ENCODE measurements around the gene SYF2. TPM values are rescaled to one million over a fixed set of nuclear protein-coding genes. Genes with fewer than 3 reads are reported as not detected.

Gene SYF2
- total RNA-seq, 1 donor from 2014 or later: 38.4 TPM

DNA sequence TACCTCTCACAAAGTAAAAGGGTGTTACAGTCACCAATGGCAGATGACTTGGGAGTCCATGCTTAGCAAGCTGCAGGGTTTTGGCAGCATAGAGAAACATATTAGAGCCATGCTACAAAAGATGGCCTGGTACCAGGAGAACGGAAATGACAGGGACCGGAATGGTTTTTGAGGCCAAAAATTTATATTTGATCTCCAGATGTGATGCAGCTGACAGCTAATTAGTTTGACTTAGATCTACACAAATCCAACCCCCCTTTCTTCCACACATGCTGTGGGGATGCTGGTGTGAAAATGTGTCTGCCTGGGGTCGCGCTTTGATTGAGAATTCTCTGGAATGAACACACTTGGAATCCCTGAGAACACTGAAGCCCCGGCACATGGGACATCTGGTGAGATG lies 26.5 kb downstream of the SYF2 start:
- H3K4me3 Mint-ChIP-seq (ENCODE audit: unreplicated experiment): no peak overlapping the region
- peaks cover 5% of the 10 kb centered on the region for H3K4me1 Mint-ChIP-seq (ENCODE audit: unreplicated experiment)
- no peak for TF ChIP-seq CTCF (IDR thresholded peaks at IDR 0.05)
- H3K36me3 Mint-ChIP-seq (ENCODE audit: unreplicated experiment): no peaks in the 10 kb centered on the region
- no peaks in the 10 kb centered on the region for H3K9me3 Mint-ChIP-seq (ENCODE audit: unreplicated experiment)
- H3K27ac Mint-ChIP-seq (ENCODE audit: unreplicated experiment): no peak overlapping the region
- DNase-seq (ENCODE audit: extremely low spot score, unreplicated experiment): no peak
- H3K27me3 Mint-ChIP-seq (ENCODE audit: unreplicated experiment): peaks cover 39% of the 10 kb centered on the region

GRCh38 chr1:25204797-25205480 lies 27.4 kb downstream of the SYF2 start:
- no peak for DNase-seq (ENCODE audit: extremely low spot score, unreplicated experiment)
- no peaks in the 10 kb centered on the region for H3K36me3 Mint-ChIP-seq (ENCODE audit: unreplicated experiment)
- peak; percentile 77 for TF ChIP-seq CTCF (IDR thresholded peaks at IDR 0.05)
- peaks cover 36% of the 10 kb centered on the region for H3K27me3 Mint-ChIP-seq (ENCODE audit: unreplicated experiment)
- no peak overlapping the region for H3K27ac Mint-ChIP-seq (ENCODE audit: unreplicated experiment)
- no peak overlapping the region for H3K4me3 Mint-ChIP-seq (ENCODE audit: unreplicated experiment)
- H3K4me1 Mint-ChIP-seq (ENCODE audit: unreplicated experiment): peaks cover 5% of the 10 kb centered on the region
- H3K9me3 Mint-ChIP-seq (ENCODE audit: unreplicated experiment): no peaks in the 10 kb centered on the region

DNA sequence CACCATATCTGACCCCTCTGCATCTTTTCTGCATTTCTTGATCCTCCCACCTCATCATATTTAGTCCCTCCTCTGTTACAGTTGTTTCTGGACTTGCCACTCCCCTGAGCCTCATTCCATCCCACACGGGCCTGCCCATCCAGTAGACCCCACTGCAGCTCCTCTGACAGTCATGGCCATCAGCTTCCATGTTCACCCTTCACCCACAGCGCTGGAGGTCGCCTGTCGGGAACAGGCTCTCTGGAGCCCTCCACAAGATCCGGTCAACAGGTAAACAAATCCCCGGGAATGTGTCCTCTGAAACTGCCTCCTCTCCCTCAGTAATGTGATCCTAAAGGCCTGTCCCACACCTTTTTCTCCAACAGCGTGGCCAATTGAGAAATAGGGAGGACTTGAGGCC lies 31.3 kb downstream of the SYF2 start:
- H3K27ac Mint-ChIP-seq (ENCODE audit: unreplicated experiment): no peak overlapping the region
- no peaks in the 10 kb centered on the region for H3K9me3 Mint-ChIP-seq (ENCODE audit: unreplicated experiment)
- H3K36me3 Mint-ChIP-seq (ENCODE audit: unreplicated experiment): no peaks in the 10 kb centered on the region
- peaks cover 32% of the 10 kb centered on the region for H3K27me3 Mint-ChIP-seq (ENCODE audit: unreplicated experiment)
- no peak overlapping the region for H3K4me3 Mint-ChIP-seq (ENCODE audit: unreplicated experiment)
- no peak for DNase-seq (ENCODE audit: extremely low spot score, unreplicated experiment)
- TF ChIP-seq CTCF (IDR thresholded peaks at IDR 0.05): no peak
- no peaks in the 10 kb centered on the region for H3K4me1 Mint-ChIP-seq (ENCODE audit: unreplicated experiment)

- no peak for TF ChIP-seq CTCF (IDR thresholded peaks at IDR 0.05)
- H3K4me3 Mint-ChIP-seq (ENCODE audit: unreplicated experiment): no peak overlapping the region
- H3K27ac Mint-ChIP-seq (ENCODE audit: unreplicated experiment): no peak overlapping the region
- no peaks in the 10 kb centered on the region for H3K4me1 Mint-ChIP-seq (ENCODE audit: unreplicated experiment)
- no peak for DNase-seq (ENCODE audit: extremely low spot score, unreplicated experiment)
- H3K9me3 Mint-ChIP-seq (ENCODE audit: unreplicated experiment): no peaks in the 10 kb centered on the region
- H3K36me3 Mint-ChIP-seq (ENCODE audit: unreplicated experiment): no peaks in the 10 kb centered on the region
- peaks cover 23% of the 10 kb centered on the region for H3K27me3 Mint-ChIP-seq (ENCODE audit: unreplicated experiment)
Measured at GRCh38 chr1:25199819-25200620, 32.3 kb downstream of the SYF2 start.

- no peaks in the 10 kb centered on the region for H3K4me1 Mint-ChIP-seq (ENCODE audit: unreplicated experiment)
- no peak overlapping the region for H3K4me3 Mint-ChIP-seq (ENCODE audit: unreplicated experiment)
- no peak for TF ChIP-seq CTCF (IDR thresholded peaks at IDR 0.05)
- H3K9me3 Mint-ChIP-seq (ENCODE audit: unreplicated experiment): no peaks in the 10 kb centered on the region
- no peak overlapping the region for H3K27ac Mint-ChIP-seq (ENCODE audit: unreplicated experiment)
- DNase-seq (ENCODE audit: extremely low spot score, unreplicated experiment): no peak
- H3K27me3 Mint-ChIP-seq (ENCODE audit: unreplicated experiment): peaks cover 29% of the 10 kb centered on the region
- H3K36me3 Mint-ChIP-seq (ENCODE audit: unreplicated experiment): no peaks in the 10 kb centered on the region
Measured at GRCh38 chr1:25198663-25199252, 33.5 kb downstream of the SYF2 start.
